Measurements from ENCODE around the gene IFT43.

The IFT43 gene

DNA sequence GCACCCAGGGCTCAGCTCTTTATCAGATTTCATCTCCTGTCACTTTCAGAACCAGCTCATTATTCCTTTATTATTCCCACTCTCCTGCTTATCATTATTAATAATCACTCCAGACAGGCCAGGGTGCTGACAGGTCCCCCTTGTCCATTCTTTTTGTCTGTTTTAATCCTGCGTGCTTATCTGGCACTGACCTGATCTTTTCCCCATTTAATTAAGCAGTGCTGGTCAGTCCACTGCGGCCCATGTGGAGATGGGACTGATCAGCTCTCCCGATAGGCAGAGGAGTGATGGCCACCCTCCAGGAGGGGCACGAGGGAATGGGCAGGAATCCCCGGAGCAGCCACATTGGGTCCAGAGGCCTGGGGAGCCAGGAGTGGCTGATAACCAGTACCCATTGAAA lies 110.7 kb downstream of the IFT43 start:
- H3K4me3 ChIP-seq (ENCODE audit: control insufficient read depth, low read depth, low read length): no peak overlapping the region
- no peak for DNase-seq (ENCODE audit: low read depth)
- TF ChIP-seq, protein P1, sequence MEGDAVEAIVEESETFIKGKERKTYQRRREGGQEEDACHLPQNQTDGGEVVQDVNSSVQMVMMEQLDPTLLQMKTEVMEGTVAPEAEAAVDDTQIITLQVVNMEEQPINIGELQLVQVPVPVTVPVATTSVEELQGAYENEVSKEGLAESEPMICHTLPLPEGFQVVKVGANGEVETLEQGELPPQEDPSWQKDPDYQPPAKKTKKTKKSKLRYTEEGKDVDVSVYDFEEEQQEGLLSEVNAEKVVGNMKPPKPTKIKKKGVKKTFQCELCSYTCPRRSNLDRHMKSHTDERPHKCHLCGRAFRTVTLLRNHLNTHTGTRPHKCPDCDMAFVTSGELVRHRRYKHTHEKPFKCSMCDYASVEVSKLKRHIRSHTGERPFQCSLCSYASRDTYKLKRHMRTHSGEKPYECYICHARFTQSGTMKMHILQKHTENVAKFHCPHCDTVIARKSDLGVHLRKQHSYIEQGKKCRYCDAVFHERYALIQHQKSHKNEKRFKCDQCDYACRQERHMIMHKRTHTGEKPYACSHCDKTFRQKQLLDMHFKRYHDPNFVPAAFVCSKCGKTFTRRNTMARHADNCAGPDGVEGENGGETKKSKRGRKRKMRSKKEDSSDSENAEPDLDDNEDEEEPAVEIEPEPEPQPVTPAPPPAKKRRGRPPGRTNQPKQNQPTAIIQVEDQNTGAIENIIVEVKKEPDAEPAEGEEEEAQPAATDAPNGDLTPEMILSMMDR (conservative IDR thresholded peaks at IDR 0.05; ENCODE audit: control insufficient read depth, insufficient read depth, low read depth, low read length): no peak

- TF ChIP-seq, protein P1 (conservative IDR thresholded peaks at IDR 0.05; ENCODE audit: control insufficient read depth, insufficient read depth, low read depth, low read length): no peak
- H3K4me3 ChIP-seq (ENCODE audit: control insufficient read depth, low read depth, low read length): no peak overlapping the region
- DNase-seq (ENCODE audit: low read depth): no peak
Measured at GRCh38 chr14:76097547-76097946, 112.0 kb downstream of the IFT43 start.

GRCh38 chr14:76098047-76098446 lies 112.5 kb downstream of the IFT43 start:
- H3K4me3 ChIP-seq (ENCODE audit: control insufficient read depth, low read depth, low read length): no peak overlapping the region
- TF ChIP-seq, protein P1 (conservative IDR thresholded peaks at IDR 0.05; ENCODE audit: control insufficient read depth, insufficient read depth, low read depth, low read length): no peak
- no peak for DNase-seq (ENCODE audit: low read depth)

GRCh38 chr14:76098916-76099675 lies 113.5 kb downstream of the IFT43 start:
- DNase-seq (ENCODE audit: low read depth): no peak
- no peak overlapping the region for H3K4me3 ChIP-seq (ENCODE audit: control insufficient read depth, low read depth, low read length)
- TF ChIP-seq, protein P1 (conservative IDR thresholded peaks at IDR 0.05; ENCODE audit: control insufficient read depth, insufficient read depth, low read depth, low read length): no peak

GRCh38 chr14:76100236-76100635 lies 114.7 kb downstream of the IFT43 start:
- DNase-seq (ENCODE audit: low read depth): no peak

GRCh38 chr14:76101391-76102379 lies 116.1 kb downstream of the IFT43 start:
- DNase-seq (ENCODE audit: low read depth): peak; percentile 25
- no peak overlapping the region for H3K4me3 ChIP-seq (ENCODE audit: control insufficient read depth, low read depth, low read length)
- TF ChIP-seq, protein P1 (conservative IDR thresholded peaks at IDR 0.05; ENCODE audit: control insufficient read depth, insufficient read depth, low read depth, low read length): no peak

More at GRCh38 chr14:76100236-76100635, 114.7 kb downstream of the IFT43 start:
- H3K4me3 ChIP-seq (ENCODE audit: control insufficient read depth, low read depth, low read length): no peak overlapping the region
- TF ChIP-seq, protein P1 (conservative IDR thresholded peaks at IDR 0.05; ENCODE audit: control insufficient read depth, insufficient read depth, low read depth, low read length): no peak
